NCI-H128 (cell line): Measurements from ENCODE around the gene PC.

Experiments
- DNase-seq: peaks from one replicate; lab custom pipeline; 2025; ENCODE audit not compliant: unreplicated experiment; lab: John Stamatoyannopoulos, UW

PC gene

GRCh38 chr11:66885950-66886440, 72.2 kb downstream of the PC start:
- no peak for DNase-seq

- DNase-seq: no peak
Measured at GRCh38 chr11:66885469-66885868, 72.7 kb downstream of the PC start.

- DNase-seq: no peak
Measured at GRCh38 chr11:66884443-66884842, 73.7 kb downstream of the PC start.

- DNase-seq: peak; percentile 63
Measured at GRCh38 chr11:66883016-66883965, 74.9 kb downstream of the PC start.

GRCh38 chr11:66882561-66883015, 75.6 kb downstream of the PC start:
- DNase-seq: peak; percentile 25

- no peak for DNase-seq
Measured at GRCh38 chr11:66881927-66882452, 76.2 kb downstream of the PC start.

- DNase-seq: no peak
Measured at GRCh38 chr11:66881451-66881835, 76.7 kb downstream of the PC start.

- DNase-seq: peak; percentile 67
Measured at GRCh38 chr11:66880496-66881450, 77.4 kb downstream of the PC start.

GRCh38 chr11:66879999-66880398, 78.2 kb downstream of the PC start:
- DNase-seq: no peak

- DNase-seq: no peak
Measured at GRCh38 chr11:66879583-66879982, 78.6 kb downstream of the PC start.

GRCh38 chr11:66879000-66879399, 79.2 kb downstream of the PC start:
- DNase-seq: no peak

GRCh38 chr11:66878474-66878873, 79.7 kb downstream of the PC start:
- DNase-seq: no peak

GRCh38 chr11:66877588-66878385, 80.4 kb downstream of the PC start:
- no peak for DNase-seq

- DNase-seq: no peak
Measured at GRCh38 chr11:66875378-66875777, 82.8 kb downstream of the PC start.

- no peak for DNase-seq
Measured at GRCh38 chr11:66874232-66874631, 84.0 kb downstream of the PC start.

GRCh38 chr11:66871521-66871901, 86.7 kb downstream of the PC start:
- no peak for DNase-seq

GRCh38 chr11:66870616-66871520, 87.3 kb downstream of the PC start:
- no peak for DNase-seq

GRCh38 chr11:66870131-66870530, 88.1 kb downstream of the PC start:
- DNase-seq: no peak

- no peak for DNase-seq
Measured at GRCh38 chr11:66869567-66869870, 88.7 kb downstream of the PC start.
